Measurements from ENCODE around the gene TEC.

Gene TEC

DNA sequence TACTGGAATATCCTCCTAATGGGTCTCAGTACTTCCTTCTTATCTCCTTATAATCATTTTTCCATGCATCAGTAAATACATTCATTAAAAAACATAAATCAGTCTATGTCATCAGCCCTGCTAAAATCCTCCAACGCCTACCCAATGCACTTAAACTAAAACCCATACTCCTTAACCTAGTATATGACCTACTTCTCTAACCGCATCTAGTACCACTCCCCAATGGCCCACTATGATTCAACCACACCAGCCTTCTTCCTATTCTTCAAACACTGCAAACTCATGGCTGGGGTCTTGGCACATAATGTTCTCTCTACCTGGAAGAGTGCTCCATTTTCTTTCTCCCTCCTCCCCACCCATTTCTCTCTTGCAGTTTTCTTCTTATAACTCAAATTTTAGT lies 18.7 kb downstream of the TEC start:
- no peak overlapping the region for H3K4me3 ChIP-seq (ENCODE audit: low read length)
- H3K27me3 ChIP-seq (replicated peaks; ENCODE audit: control insufficient read depth, insufficient read depth, low read length): no peaks in the 10 kb centered on the region
- H3K4me1 ChIP-seq (ENCODE audit: control insufficient read depth, insufficient read depth, low read length): peaks cover 11% of the 10 kb centered on the region
- H3K36me3 ChIP-seq (ENCODE audit: control insufficient read depth, insufficient read depth, low read length, severe bottlenecking): no peaks in the 10 kb centered on the region
- DNase-seq (ENCODE audit: low read depth): no peak
- no peaks in the 10 kb centered on the region for H3K9me3 ChIP-seq (ENCODE audit: control insufficient read depth, low read length)
- H3K9ac ChIP-seq (ENCODE audit: low read length): no peak overlapping the region

DNA sequence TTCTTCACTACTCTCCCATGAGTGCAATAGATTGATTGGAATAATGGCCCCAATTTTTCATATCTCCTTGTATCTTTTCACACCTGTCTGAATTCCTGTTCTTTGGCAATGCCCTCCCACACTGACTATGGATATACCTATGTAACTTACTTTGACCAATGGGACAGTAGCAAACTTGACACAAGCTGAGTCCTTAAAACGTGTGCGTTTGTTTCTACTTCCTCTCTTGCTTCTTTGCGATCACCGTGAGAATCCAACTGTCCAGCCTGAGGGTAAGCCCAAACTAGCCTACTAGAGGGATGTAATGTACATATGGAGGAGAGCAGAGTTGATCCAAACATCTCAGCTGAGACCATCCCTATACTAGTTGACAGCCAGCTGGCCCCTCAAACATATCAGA lies 19.3 kb downstream of the TEC start:
- H3K27me3 ChIP-seq (replicated peaks; ENCODE audit: control insufficient read depth, insufficient read depth, low read length): no peaks in the 10 kb centered on the region
- DNase-seq (ENCODE audit: low read depth): no peak
- no peaks in the 10 kb centered on the region for H3K9me3 ChIP-seq (ENCODE audit: control insufficient read depth, low read length)
- H3K4me3 ChIP-seq (ENCODE audit: low read length): no peak overlapping the region
- H3K36me3 ChIP-seq (ENCODE audit: control insufficient read depth, insufficient read depth, low read length, severe bottlenecking): no peaks in the 10 kb centered on the region
- H3K4me1 ChIP-seq (ENCODE audit: control insufficient read depth, insufficient read depth, low read length): peaks cover 11% of the 10 kb centered on the region
- H3K9ac ChIP-seq (ENCODE audit: low read length): no peak overlapping the region

DNA sequence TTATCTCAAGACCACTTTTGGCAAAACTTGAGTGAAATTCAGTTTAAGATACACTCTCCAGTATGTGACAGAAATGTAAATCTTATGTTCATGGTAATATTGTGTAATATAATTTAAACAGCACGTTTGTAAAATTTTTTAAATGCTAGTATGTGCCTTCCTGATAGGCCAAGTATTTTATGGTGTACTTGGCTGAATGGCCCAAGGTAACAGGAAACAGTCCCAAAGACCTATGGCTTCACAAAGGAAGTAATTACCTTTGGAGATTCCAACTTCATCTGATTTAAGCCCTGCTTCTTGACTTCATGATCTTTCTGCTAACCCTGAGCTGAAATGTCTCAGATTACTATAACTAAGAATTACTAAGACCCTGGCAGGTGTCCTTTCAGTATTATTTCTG lies 20.3 kb downstream of the TEC start:
- Histone ChIP-seq H3K9me3 (ENCODE audit: control insufficient read depth, low read length) (no peaks in the 10 kb centered on the region), H3K9ac (ENCODE audit: low read length) (no peak overlapping the region), H3K36me3 (ENCODE audit: control insufficient read depth, insufficient read depth, low read length, severe bottlenecking) (no peaks in the 10 kb centered on the region), H3K4me1 (ENCODE audit: control insufficient read depth, insufficient read depth, low read length) (peaks cover 7% of the 10 kb centered on the region), H3K4me3 (ENCODE audit: low read length) (no peak overlapping the region), H3K27me3 (replicated peaks; ENCODE audit: control insufficient read depth, insufficient read depth, low read length) (no peaks in the 10 kb centered on the region)
- DNase-seq (ENCODE audit: low read depth): no peak

DNA sequence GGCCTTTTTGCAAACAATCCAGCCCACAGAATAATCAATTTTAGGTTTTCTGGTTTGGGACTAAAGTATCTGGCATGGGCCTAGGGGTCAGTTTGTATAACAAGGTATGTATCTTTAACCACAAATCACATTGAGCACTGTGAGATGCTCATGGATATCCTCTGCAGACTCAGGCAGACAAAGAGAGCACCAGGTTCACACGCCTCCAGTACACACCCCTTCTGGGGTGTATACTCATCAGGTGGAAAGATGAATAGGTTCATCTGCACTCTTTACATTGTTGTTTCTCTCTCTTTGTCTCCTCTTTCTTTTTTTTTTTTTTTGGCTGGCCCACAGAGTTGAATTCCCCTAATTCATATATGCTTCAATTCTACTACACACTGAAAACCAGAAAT lies 21.1 kb downstream of the TEC start:
- no peak for DNase-seq (ENCODE audit: low read depth)
- H3K4me1 ChIP-seq (ENCODE audit: control insufficient read depth, insufficient read depth, low read length): no peaks in the 10 kb centered on the region
- H3K36me3 ChIP-seq (ENCODE audit: control insufficient read depth, insufficient read depth, low read length, severe bottlenecking): no peaks in the 10 kb centered on the region
- no peak overlapping the region for H3K9ac ChIP-seq (ENCODE audit: low read length)
- no peaks in the 10 kb centered on the region for H3K9me3 ChIP-seq (ENCODE audit: control insufficient read depth, low read length)
- no peak overlapping the region for H3K4me3 ChIP-seq (ENCODE audit: low read length)
- no peaks in the 10 kb centered on the region for H3K27me3 ChIP-seq (replicated peaks; ENCODE audit: control insufficient read depth, insufficient read depth, low read length)

DNA sequence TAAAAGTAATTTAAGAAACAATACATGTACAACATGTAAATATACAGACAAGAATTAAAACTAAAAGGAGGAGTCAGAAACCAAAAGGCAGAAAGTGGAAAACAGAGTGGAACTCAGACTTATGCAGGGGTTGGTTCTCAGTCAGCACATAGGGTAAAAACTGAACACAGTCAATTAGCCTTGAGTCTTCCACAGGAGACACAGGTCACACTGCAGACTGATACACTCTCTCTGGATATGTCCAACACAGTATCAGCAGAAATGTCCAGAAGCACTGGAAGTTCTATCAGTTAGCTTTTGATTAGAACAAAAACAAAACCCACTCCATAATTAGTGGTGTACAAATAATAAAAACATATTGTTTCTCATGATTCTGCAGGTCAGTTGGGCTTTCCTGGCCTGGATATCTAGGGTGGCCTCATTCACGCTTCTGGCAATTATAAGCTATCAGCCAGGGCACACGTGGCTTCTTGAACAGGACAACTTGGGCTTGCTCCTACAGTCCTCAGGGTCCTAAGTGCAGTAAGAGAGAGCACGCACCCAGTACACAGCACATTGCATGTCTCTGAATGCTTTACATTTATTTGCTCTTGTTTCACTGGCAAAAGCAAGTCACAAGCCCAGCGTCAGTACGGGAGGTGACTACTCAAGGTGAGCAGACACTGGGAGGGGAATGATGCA lies 21.6 kb downstream of the TEC start:
- DNase-seq (ENCODE audit: low read depth): no peak
- Histone ChIP-seq H3K9me3 (ENCODE audit: control insufficient read depth, low read length) (no peaks in the 10 kb centered on the region), H3K9ac (ENCODE audit: low read length) (no peak overlapping the region), H3K36me3 (ENCODE audit: control insufficient read depth, insufficient read depth, low read length, severe bottlenecking) (no peaks in the 10 kb centered on the region), H3K4me1 (ENCODE audit: control insufficient read depth, insufficient read depth, low read length) (no peaks in the 10 kb centered on the region), H3K4me3 (ENCODE audit: low read length) (no peak overlapping the region), H3K27me3 (replicated peaks; ENCODE audit: control insufficient read depth, insufficient read depth, low read length) (no peaks in the 10 kb centered on the region)

DNA sequence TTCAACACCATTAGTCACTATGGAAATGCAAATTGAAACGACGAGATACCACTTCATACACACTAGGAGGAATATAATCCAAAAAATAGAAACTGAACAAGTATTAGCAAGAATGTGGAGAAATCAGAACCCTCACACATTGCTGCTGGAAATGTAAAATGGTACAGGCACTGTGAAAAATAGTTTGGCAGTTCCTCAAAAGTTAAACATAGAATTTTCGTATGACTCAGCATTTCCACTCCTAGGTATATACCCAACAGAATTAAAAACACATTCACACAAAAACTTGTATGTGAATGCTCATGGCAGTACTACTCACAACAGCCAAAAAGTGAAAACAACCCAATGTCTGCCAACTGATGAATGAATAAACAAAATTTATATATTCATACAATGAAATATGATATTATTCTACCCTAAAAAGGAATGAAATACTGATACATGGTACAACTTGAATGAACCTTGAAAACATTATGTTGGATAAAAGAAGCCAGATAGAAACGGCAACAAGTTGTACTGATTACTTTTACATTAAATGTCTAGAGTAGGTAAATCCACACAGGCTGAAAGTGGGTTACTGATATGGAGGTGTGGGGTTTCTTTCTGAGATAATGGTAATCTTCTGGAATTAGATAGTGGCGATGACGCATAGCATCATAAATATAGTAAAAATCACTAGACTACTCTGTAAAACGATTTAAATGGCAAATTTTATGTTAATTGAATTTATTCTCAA lies 22.3 kb downstream of the TEC start:
- H3K9ac ChIP-seq (ENCODE audit: low read length): no peak overlapping the region
- peak; percentile 83 for DNase-seq (ENCODE audit: low read depth)

DNA sequence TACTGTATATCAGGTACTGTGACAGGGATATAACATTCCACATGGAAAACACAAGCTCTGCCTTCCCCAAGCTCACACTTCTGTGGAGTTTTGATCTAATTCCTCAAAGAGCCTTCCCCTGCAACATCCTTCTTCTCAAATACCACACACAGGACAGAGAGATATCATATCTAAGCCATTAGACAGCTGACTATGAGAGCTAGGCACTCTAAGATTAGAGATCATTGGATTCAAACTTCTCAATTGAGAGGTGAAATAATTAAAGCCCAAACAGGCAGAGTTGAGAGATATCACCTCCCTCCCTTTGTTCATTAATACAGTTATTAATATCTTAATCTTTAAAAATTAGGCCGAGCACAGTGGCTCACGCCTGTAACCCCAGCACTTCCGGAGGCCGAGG lies 25.0 kb downstream of the TEC start:
- no peak for DNase-seq (ENCODE audit: low read depth)
- Histone ChIP-seq H3K4me3 (ENCODE audit: low read length) (no peak overlapping the region), H3K36me3 (ENCODE audit: control insufficient read depth, insufficient read depth, low read length, severe bottlenecking) (no peaks in the 10 kb centered on the region)

More for the DNA sequence above, 22.3 kb downstream of the TEC start:
- H3K27me3 ChIP-seq (replicated peaks; ENCODE audit: control insufficient read depth, insufficient read depth, low read length): no peaks in the 10 kb centered on the region
- no peak overlapping the region for H3K4me3 ChIP-seq (ENCODE audit: low read length)
- H3K36me3 ChIP-seq (ENCODE audit: control insufficient read depth, insufficient read depth, low read length, severe bottlenecking): no peaks in the 10 kb centered on the region
- H3K9me3 ChIP-seq (ENCODE audit: control insufficient read depth, low read length): no peaks in the 10 kb centered on the region
- H3K4me1 ChIP-seq (ENCODE audit: control insufficient read depth, insufficient read depth, low read length): no peaks in the 10 kb centered on the region

DNA sequence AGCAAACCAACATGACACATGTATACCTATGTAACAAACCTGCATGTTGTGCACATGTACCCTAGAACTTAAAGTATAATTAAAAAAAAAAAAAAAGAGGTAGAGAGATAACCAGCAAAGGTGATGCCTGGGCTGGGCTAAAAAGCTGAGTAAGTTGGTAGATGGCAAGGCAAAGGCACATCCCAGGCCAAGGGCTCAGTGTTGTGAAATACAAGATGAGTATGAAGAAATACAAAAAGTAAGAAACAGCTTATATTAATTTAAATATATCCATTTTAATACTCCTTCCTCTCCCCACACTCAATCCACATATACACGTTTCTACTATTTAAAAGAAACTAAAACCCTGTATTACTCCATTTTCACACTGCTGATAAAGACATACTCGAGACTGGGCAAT lies 25.8 kb downstream of the TEC start:
- no peaks in the 10 kb centered on the region for H3K36me3 ChIP-seq (ENCODE audit: control insufficient read depth, insufficient read depth, low read length, severe bottlenecking)
- no peaks in the 10 kb centered on the region for H3K9me3 ChIP-seq (ENCODE audit: control insufficient read depth, low read length)
- no peak overlapping the region for H3K9ac ChIP-seq (ENCODE audit: low read length)
- H3K4me3 ChIP-seq (ENCODE audit: low read length): no peak overlapping the region
- no peaks in the 10 kb centered on the region for H3K27me3 ChIP-seq (replicated peaks; ENCODE audit: control insufficient read depth, insufficient read depth, low read length)
- peak; percentile 34 for DNase-seq (ENCODE audit: low read depth)
- H3K4me1 ChIP-seq (ENCODE audit: control insufficient read depth, insufficient read depth, low read length): no peaks in the 10 kb centered on the region

More for the DNA sequence above, 25.0 kb downstream of the TEC start:
- no peak overlapping the region for H3K9ac ChIP-seq (ENCODE audit: low read length)
- H3K4me1 ChIP-seq (ENCODE audit: control insufficient read depth, insufficient read depth, low read length): no peaks in the 10 kb centered on the region
- no peaks in the 10 kb centered on the region for H3K27me3 ChIP-seq (replicated peaks; ENCODE audit: control insufficient read depth, insufficient read depth, low read length)
- H3K9me3 ChIP-seq (ENCODE audit: control insufficient read depth, low read length): no peaks in the 10 kb centered on the region

DNA sequence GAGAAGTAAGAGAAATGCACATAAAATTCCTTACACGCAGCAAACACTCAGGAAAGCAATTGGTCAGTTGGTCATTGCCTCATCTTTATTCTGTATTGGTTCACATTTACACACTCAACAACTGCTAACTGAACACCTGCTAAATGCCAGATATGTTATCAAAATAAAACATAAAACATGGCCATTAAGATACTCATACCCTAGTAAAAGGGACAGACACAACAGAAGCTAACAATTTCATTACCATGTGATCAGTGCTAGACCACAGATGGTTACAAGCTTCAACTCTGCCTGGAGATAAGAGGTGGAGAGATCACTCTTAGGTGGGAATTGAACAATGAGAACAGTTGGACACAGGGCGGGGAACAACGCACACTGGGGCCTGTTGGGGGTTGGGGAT lies 26.2 kb downstream of the TEC start:
- Histone ChIP-seq H3K4me3 (ENCODE audit: low read length) (no peak overlapping the region), H3K4me1 (ENCODE audit: control insufficient read depth, insufficient read depth, low read length) (no peaks in the 10 kb centered on the region), H3K9me3 (ENCODE audit: control insufficient read depth, low read length) (no peaks in the 10 kb centered on the region), H3K9ac (ENCODE audit: low read length) (no peak overlapping the region), H3K36me3 (ENCODE audit: control insufficient read depth, insufficient read depth, low read length, severe bottlenecking) (no peaks in the 10 kb centered on the region), H3K27me3 (replicated peaks; ENCODE audit: control insufficient read depth, insufficient read depth, low read length) (no peaks in the 10 kb centered on the region)
- DNase-seq (ENCODE audit: low read depth): no peak

DNA sequence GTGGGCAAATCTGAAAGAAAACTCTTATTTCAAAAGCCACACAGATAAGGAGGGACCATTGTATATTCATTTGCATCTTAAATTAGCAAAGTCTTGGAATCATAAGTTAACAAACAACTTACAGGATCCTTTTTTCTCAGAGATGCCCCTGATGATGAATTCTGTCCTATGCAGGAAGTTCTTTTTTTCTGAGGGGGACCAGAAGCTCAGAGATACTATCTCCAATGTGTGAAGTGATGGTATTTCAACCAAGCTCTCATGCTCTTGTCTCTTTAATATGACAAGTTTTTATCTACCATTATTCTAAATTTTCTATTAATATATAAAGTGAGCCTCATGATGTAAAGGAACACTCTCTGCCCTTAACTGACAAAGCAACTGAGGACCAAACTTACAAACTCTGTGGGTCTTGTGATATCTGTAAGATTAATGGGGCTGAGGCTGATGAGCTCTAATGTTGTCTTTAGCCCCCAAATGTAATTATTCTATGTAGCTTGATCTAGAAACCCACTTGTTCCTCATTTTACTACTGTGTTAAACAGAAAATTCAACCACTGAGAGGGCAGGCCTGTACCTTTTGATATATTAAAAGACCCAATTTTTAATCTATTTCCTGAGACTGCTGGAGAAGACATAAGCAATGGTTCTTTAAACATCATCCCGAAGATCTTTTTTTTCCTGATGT lies 27.0 kb downstream of the TEC start:
- DNase-seq (ENCODE audit: low read depth): no peak

DNA sequence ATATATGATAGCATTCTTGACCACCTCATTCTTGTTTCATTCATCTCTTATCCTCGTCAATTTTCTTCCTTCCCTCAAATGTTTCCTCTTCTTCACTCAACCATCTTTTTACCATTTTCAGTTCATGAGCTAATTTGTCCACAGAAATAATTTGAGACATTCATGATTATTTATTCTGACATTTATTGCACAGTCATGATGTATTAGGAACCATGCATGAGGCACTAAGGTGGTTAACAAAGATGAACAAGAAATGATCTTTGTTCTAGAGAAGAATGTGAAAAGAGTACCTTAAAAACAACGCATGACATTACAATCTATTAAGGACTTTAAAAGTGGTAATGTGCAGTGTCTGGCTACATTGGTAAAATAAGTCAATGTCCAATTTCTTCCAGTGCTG lies 27.9 kb downstream of the TEC start:
- H3K27me3 ChIP-seq (replicated peaks; ENCODE audit: control insufficient read depth, insufficient read depth, low read length): no peaks in the 10 kb centered on the region
- H3K4me1 ChIP-seq (ENCODE audit: control insufficient read depth, insufficient read depth, low read length): no peaks in the 10 kb centered on the region
- no peaks in the 10 kb centered on the region for H3K36me3 ChIP-seq (ENCODE audit: control insufficient read depth, insufficient read depth, low read length, severe bottlenecking)
- no peak overlapping the region for H3K4me3 ChIP-seq (ENCODE audit: low read length)
- no peak overlapping the region for H3K9ac ChIP-seq (ENCODE audit: low read length)
- no peaks in the 10 kb centered on the region for H3K9me3 ChIP-seq (ENCODE audit: control insufficient read depth, low read length)
- DNase-seq (ENCODE audit: low read depth): no peak

More for the DNA sequence above, 27.0 kb downstream of the TEC start:
- H3K4me3 ChIP-seq (ENCODE audit: low read length): no peak overlapping the region
- H3K4me1 ChIP-seq (ENCODE audit: control insufficient read depth, insufficient read depth, low read length): no peaks in the 10 kb centered on the region
- no peak overlapping the region for H3K9ac ChIP-seq (ENCODE audit: low read length)
- no peaks in the 10 kb centered on the region for H3K9me3 ChIP-seq (ENCODE audit: control insufficient read depth, low read length)
- no peaks in the 10 kb centered on the region for H3K36me3 ChIP-seq (ENCODE audit: control insufficient read depth, insufficient read depth, low read length, severe bottlenecking)
- H3K27me3 ChIP-seq (replicated peaks; ENCODE audit: control insufficient read depth, insufficient read depth, low read length): no peaks in the 10 kb centered on the region
